OCI-LY7 (cell line): ENCODE data around the gene PPM1H. TPM values are rescaled to one million over a fixed set of nuclear protein-coding genes. Genes with fewer than 3 reads are reported as not detected.

ENCODE experiments used
- BruUV-seq: library from RNA; stranded (reverse); fragments of 400-500 nt; replicated peaks from 2 replicates; lab custom pipeline; 2021; lab: Mats Ljungman, UMichigan
- CTCF ChIA-PET: fragments of 300-600 bp; sonication (Branson Sonifier 250); formaldehyde crosslinking; loops from one replicate; lab custom pipeline; 2022; ENCODE audit warnings: antibody characterized with exemption; ENCODE audit not compliant: unreplicated experiment; lab: Charles Lee
- POLR2A ChIA-PET: fragments of 300-600 bp; sonication (Branson Sonifier 250); formaldehyde crosslinking; loops from one replicate; lab custom pipeline; 2022; ENCODE audit warnings: antibody characterized with exemption; lab: Charles Lee
- DNase-seq: peaks from one replicate; pipeline ENCODE4 v3.0.0-alpha.2; 2015; ENCODE audit warnings: low spot score
- H2AFZ ChIP-seq: fragments of 200-600 bp; sonication (generic), shearing (Covaris generic); 2 replicates; pipeline ENCODE4 v1.6.1; 2014; ENCODE audit warnings: mild to moderate bottlenecking, antibody characterized with exemption, low read length, moderate library complexity
- H3K27ac ChIP-seq: fragments of 200-600 bp; sonication (generic); 2 replicates; pipeline ENCODE4 v1.5.1; 2014; ENCODE audit warnings: mixed run types, low read depth, mild to moderate bottlenecking, moderate library complexity, low read length, inconsistent platforms; ENCODE audit not compliant: poor library complexity, severe bottlenecking
- H3K36me3 ChIP-seq: fragments of 200-600 bp; sonication (generic); 2 replicates; pipeline ENCODE4 v1.6.1; 2014; ENCODE audit warnings: mild to moderate bottlenecking, antibody characterized with exemption, low read length, moderate library complexity, mixed read lengths; ENCODE audit not compliant: insufficient read depth
- H3K4me1 ChIP-seq: fragments of 200-600 bp; sonication (generic); 2 replicates; pipeline ENCODE4 v1.5.1; 2014; ENCODE audit warnings: mild to moderate bottlenecking, low read length; ENCODE audit not compliant: insufficient read depth, poor library complexity, severe bottlenecking
- H3K4me2 ChIP-seq: fragments of 200-600 bp; sonication (generic); 2 replicates; pipeline ENCODE4 v1.6.1; 2014; ENCODE audit warnings: mild to moderate bottlenecking, low read length
- H3K4me3 ChIP-seq: fragments of 200-600 bp; sonication (generic); 2 replicates; pipeline ENCODE4 v1.5.1; 2014; ENCODE audit warnings: mild to moderate bottlenecking, low read depth, low read length; ENCODE audit not compliant: poor library complexity, severe bottlenecking
- H3K79me2 ChIP-seq: fragments of 200-600 bp; sonication (generic); 2 replicates; pipeline ENCODE4 v1.6.1; 2016; ENCODE audit warnings: low read depth, mild to moderate bottlenecking, low read length, moderate library complexity, mixed read lengths; ENCODE audit not compliant: insufficient read depth
- H3K9me2 ChIP-seq: fragments of 200-600 bp; sonication (generic); 2 replicates; pipeline ENCODE4 v1.6.1; 2016; ENCODE audit warnings: mild to moderate bottlenecking, low read length, mixed read lengths; ENCODE audit not compliant: insufficient read depth
- H3K9me3 ChIP-seq: fragments of 200-600 bp; sonication (generic); 2 replicates; pipeline ENCODE4 v1.6.1; 2014; ENCODE audit warnings: mild to moderate bottlenecking, mixed run types, low read length, mixed read lengths
- H4K20me1 ChIP-seq: fragments of 200-600 bp; sonication (generic); 2 replicates; pipeline ENCODE4 v1.6.1; 2014; ENCODE audit warnings: mild to moderate bottlenecking, antibody characterized with exemption, low read length, moderate library complexity, mixed read lengths; ENCODE audit not compliant: insufficient read depth
- EZH2phosphoT487 ChIP-seq: fragments of 200-600 bp; sonication (generic); IDR thresholded peaks from 2 replicates; pipeline ENCODE4 v1.6.1; 2018; ENCODE audit warnings: low read depth, borderline replicate concordance, mild to moderate bottlenecking, mixed run types, antibody characterized with exemption, low read length, moderate library complexity, mixed read lengths
- intact Hi-C: fragments of 100-400 bp; cut with micrococcal nuclease; formaldehyde crosslinking; loops from one replicate; pipeline ENCODE4 v1.10.0; 2022; ENCODE audit not compliant: unreplicated experiment
- total RNA-seq, 2 experiments: library from RNA; depleted of rRNA in 1 of 2; stranded (reverse); fragments of >200 nt in 1 of 2; shearing (Covaris generic) in 1 of 2; gene quantifications; 2 replicates each; pipeline ENCODE4 v1.2.3, GENCODE V29; 2014 to 2022
- TF ChIP-seq, protein P1 (sequence below): fragments of 200-600 bp; sonication (generic); conservative IDR thresholded peaks from 2 replicates; pipeline ENCODE4 v1.5.1; 2014; ENCODE audit warnings: mild to moderate bottlenecking, antibody characterized with exemption, low read length, moderate library complexity, mixed read lengths

PPM1H gene
- total RNA-seq, 2 experiments from 2014 or later = 2.0 to 3.4 TPM

DNA sequence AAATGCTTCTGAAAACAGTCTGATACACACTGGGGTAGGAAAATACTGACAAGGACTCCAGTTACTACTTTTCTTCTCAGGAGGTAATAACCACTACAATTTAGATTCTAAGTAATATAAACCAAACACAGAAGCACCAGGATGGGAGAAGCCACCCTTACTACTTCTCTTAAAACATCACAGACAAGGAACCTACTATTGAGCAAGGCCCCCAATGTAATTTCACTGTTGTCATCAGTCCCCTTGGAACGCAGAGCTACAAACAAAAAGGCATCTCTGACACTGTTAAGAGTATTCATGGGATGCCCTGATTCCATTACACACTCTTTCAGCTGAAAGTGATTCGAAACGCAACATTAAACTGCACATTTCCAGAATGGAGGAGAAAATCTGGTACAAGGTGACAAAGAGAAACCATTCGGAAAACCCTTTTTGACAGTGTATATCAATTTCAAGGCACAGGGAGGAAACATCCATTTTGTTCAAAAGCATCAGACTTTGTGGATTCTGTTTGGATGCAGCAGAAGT is 185.9 kb downstream of the PPM1H start:
- Histone ChIP-seq H3K4me3 (no peak overlapping the region), H3K27ac (no peak overlapping the region), H3K36me3 (no peaks in the 10 kb centered on the region), H3K9me3 (no peaks in the 10 kb centered on the region), H3K4me2 (no peak overlapping the region), H4K20me1 (no peaks in the 10 kb centered on the region), H3K79me2 (no peaks in the 10 kb centered on the region), H3K9me2 (no peaks in the 10 kb centered on the region), H3K4me1 (peaks cover 5% of the 10 kb centered on the region), H2AFZ (no peak overlapping the region)
- intact Hi-C loops = no loop called here
- no TSS peak for BruUV-seq
- DNase-seq = no peak
- ChIA-PET POLR2A (interaction anchor here (1.2 kb wide), 1 partner anchor 11 kb away, joined by 3 read pairs; no protein-coding TSS in a partner anchor), CTCF (no interaction called here)
- TF ChIP-seq EZH2phosphoT487 = no peak
- TF ChIP-seq, protein P1, sequence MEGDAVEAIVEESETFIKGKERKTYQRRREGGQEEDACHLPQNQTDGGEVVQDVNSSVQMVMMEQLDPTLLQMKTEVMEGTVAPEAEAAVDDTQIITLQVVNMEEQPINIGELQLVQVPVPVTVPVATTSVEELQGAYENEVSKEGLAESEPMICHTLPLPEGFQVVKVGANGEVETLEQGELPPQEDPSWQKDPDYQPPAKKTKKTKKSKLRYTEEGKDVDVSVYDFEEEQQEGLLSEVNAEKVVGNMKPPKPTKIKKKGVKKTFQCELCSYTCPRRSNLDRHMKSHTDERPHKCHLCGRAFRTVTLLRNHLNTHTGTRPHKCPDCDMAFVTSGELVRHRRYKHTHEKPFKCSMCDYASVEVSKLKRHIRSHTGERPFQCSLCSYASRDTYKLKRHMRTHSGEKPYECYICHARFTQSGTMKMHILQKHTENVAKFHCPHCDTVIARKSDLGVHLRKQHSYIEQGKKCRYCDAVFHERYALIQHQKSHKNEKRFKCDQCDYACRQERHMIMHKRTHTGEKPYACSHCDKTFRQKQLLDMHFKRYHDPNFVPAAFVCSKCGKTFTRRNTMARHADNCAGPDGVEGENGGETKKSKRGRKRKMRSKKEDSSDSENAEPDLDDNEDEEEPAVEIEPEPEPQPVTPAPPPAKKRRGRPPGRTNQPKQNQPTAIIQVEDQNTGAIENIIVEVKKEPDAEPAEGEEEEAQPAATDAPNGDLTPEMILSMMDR = no peak

DNA sequence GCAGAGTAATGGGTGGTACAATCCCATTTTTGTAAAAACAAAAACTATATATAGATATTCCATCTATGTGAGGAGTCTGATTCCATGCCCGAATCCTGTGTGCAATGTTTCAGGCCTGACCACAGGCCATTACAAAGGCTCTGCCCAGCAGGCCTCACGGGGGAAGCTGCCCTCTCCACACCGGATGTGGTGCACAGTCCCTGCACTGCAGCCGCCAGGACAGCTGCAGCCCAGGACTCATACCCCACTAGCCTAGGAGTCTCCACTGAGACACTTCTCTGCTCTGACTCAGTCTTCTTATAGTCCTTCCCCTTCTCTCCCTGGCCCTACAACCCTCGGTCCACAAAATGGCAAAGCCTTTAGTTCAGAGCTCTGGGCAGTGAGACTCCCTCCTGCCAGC is 190.4 kb downstream of the PPM1H start:
- ChIA-PET POLR2A (interaction anchor here (0.7 kb wide), 2 partner anchors 9 to 31 kb away, joined by 4 to 5 read pairs; no protein-coding TSS in a partner anchor), CTCF (no interaction called here)
- no peaks in the 10 kb centered on the region for H3K79me2 ChIP-seq
- no peak overlapping the region for H3K4me2 ChIP-seq
- H3K9me3 ChIP-seq = no peaks in the 10 kb centered on the region
- H3K9me2 ChIP-seq = no peaks in the 10 kb centered on the region
- no peak overlapping the region for H3K27ac ChIP-seq
- no peak for DNase-seq
- no peaks in the 10 kb centered on the region for H4K20me1 ChIP-seq
- no peaks in the 10 kb centered on the region for H3K36me3 ChIP-seq
- intact Hi-C loops = no loop called here
- peaks cover 5% of the 10 kb centered on the region for H3K4me1 ChIP-seq
- no peak for TF ChIP-seq EZH2phosphoT487
- TF ChIP-seq, protein P1 = no peak
- H3K4me3 ChIP-seq = no peak overlapping the region
- BruUV-seq = no TSS peak
- no peak overlapping the region for H2AFZ ChIP-seq

DNA sequence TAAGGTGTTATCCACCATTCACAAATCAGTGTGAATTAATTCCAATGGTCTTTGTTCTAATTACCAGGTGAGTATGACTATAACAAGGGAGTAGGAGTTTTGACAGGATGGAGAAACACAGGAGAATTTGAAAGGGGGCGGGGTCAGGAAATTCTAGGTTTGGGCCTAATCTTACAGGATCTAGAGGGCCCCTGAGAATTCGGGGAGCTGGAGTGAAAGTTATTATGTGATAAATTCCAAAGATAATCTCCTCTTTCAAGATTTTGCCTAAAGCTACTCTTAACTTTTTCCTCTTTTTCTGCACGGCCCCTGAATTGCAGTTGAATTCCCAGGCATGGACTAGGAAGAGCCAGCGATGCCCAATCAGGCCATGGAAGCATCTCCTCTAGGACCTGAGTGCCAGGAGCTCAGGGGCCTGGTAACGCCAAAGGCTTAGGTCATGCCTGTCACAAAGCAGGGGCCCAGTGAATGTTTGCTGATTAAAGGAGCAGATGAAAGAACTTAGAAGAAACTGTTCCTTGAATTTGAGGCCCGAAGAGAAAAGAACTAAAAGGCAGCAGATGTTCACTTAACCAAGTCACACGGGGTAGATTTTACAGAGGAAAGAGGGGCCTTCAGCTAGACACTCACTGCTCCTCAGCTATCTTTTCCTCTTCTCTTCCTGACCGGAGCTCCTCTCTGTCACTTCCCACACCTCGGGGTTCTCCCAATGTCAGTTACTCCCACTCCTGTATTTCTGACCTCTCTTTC is 195.5 kb downstream of the PPM1H start:
- no peaks in the 10 kb centered on the region for H3K9me2 ChIP-seq
- H3K4me1 ChIP-seq = no peaks in the 10 kb centered on the region
- no TSS peak for BruUV-seq
- ChIA-PET CTCF (interaction anchor here (0.6 kb wide), 1 partner anchor 1965 kb away, joined by 3 read pairs; no protein-coding TSS in a partner anchor), POLR2A (interaction anchor here (0.6 kb wide), 1 partner anchor 693 kb away, joined by 3 read pairs; no protein-coding TSS in a partner anchor)
- no peak overlapping the region for H3K27ac ChIP-seq
- no peaks in the 10 kb centered on the region for H3K36me3 ChIP-seq
- no peaks in the 10 kb centered on the region for H4K20me1 ChIP-seq
- no peak overlapping the region for H3K4me3 ChIP-seq
- intact Hi-C loops = no loop called here
- H2AFZ ChIP-seq = no peak overlapping the region
- no peak for DNase-seq
- no peaks in the 10 kb centered on the region for H3K9me3 ChIP-seq
- H3K79me2 ChIP-seq = no peaks in the 10 kb centered on the region
- no peak for TF ChIP-seq EZH2phosphoT487
- TF ChIP-seq, protein P1 = no peak
- H3K4me2 ChIP-seq = no peak overlapping the region
